ENCODE results near the gene STIP1.
A peak's percentile ranks its signal among the peaks of the same experiment; 100 is the strongest.

Gene STIP1

DNA sequence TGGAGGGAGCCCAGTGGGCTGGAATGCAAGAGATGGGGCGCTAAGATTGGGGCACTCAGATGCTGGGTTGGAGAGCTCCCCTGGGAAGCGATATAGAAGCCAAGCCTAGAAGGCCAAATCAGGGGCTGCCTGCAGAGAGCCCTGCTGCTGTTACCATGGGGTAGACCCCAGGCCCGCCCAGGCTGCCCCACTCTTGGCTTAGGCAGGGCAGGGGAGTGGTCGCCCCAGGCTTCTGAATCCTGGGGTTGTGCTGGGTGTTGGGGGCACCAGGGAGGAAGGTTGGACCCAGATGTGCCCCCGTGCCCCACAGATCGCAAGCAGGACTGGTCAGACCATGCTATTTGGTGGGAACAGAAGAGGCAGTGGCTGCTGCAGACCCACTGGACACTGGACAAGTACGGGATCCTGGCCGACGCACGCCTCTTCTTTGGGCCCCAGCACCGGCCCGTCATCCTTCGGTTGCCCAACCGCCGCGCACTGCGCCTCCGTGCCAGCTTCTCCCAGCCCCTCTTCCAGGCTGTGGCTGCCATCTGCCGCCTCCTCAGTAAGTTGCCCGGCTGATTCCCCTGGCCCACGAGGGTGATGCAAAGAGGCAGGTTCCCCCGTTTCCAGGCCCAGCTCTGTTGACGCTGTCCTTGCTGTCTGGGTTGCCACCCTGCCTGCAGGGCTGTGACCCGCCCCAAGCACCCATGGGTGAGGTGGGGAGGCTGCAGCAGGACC is 24.5 kb downstream of the STIP1 start:
- Mint-ChIP-seq H3K4me1 (ENCODE audit: low read depth in 2 of 2) (peaks cover 35 to 42% of the 10 kb centered on the region in 2 donors), H3K27ac (no peak overlapping the region), H3K4me3 (no peak overlapping the region), H3K27me3 (no peaks in the 10 kb centered on the region), H3K9me3 (no peaks in the 10 kb centered on the region), H3K36me3 (ENCODE audit: insufficient read depth) (peaks cover 67% of the 10 kb centered on the region)
- ATAC-seq (replicated peaks) (no peak), DNase-seq (no peak)

DNA sequence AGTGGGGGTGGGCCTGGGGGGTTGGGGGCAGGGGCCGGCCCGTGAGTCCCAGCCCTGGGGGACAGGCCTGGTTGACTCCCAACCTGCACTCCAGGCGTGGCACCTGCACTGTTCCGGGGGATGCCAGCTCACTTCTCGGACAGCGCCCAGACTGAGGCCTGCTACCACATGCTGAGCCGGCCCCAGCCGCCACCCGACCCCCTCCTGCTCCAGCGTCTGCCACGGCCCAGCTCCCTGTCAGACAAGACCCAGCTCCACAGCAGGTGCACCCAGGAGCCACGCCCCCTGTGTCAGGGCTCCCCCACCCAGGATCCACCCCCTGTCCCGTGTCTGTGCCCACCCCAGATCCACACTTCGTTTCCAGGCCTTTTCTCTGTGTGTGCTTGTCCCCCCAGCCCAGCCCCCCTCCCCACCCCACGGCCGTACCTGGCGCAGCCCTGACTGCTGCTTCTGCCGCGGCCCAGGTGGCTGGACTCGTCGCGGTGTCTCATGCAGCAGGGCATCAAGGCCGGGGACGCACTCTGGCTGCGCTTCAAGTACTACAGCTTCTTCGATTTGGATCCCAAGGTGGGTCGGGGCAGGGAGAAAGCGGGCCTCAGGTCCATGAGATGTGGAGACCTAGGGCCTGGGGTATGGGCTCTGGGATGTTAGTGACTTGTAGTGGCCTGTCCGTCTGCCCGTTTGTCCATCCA is 25.4 kb downstream of the STIP1 start:
- Mint-ChIP-seq H3K27me3 (no peaks in the 10 kb centered on the region), H3K4me3 (no peak overlapping the region), H3K27ac (no peak overlapping the region)

DNA sequence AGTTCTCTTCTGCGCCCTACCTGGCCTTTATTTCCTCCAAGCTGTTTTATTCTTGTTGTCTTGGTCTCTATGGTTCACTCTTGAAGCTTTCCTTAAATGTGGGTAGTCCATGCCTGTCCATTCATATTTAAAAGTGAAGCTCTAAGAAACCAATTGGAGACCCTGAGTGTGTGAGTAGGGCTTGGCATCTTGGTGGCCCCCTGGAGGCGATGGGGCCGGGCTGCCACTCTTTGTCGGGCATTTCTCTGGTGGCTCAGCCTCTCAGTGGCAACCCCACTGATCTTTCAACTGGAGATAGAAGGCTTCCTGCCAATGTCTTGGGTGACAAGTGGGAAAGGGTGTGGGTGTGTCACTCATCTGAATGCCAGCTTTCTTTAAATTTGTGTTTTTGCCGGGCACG is 30.9 kb downstream of the STIP1 start:
- no peak for DNase-seq
- H3K36me3 Mint-ChIP-seq (ENCODE audit: insufficient read depth) = peaks cover 85% of the 10 kb centered on the region

More for the DNA sequence above, 25.4 kb downstream of the STIP1 start:
- ATAC-seq (replicated peaks) (no peak), DNase-seq (no peak)
- Mint-ChIP-seq H3K4me1 (ENCODE audit: low read depth in 2 of 2) (peaks cover 35 to 36% of the 10 kb centered on the region in 2 donors), H3K36me3 (ENCODE audit: insufficient read depth) (peaks cover 74% of the 10 kb centered on the region), H3K9me3 (no peaks in the 10 kb centered on the region)

GRCh38 chr11:64218628-64219353 is 32.8 kb downstream of the STIP1 start:
- DNase-seq = no peak
- peak overlapping the region; percentile 65 to 85 for H3K27ac Mint-ChIP-seq
- H3K36me3 Mint-ChIP-seq (ENCODE audit: insufficient read depth) = peaks cover 89% of the 10 kb centered on the region

More for the DNA sequence above, 30.9 kb downstream of the STIP1 start:
- Mint-ChIP-seq H3K9me3 (no peaks in the 10 kb centered on the region), H3K4me3 (no peak overlapping the region), H3K27ac (peak overlapping the region in 1 of 2 donors; percentile 59), H3K27me3 (no peaks in the 10 kb centered on the region), H3K4me1 (ENCODE audit: low read depth in 2 of 2) (peaks cover 11 to 17% of the 10 kb centered on the region in 2 donors)
- ATAC-seq (replicated peaks) = no peak

DNA sequence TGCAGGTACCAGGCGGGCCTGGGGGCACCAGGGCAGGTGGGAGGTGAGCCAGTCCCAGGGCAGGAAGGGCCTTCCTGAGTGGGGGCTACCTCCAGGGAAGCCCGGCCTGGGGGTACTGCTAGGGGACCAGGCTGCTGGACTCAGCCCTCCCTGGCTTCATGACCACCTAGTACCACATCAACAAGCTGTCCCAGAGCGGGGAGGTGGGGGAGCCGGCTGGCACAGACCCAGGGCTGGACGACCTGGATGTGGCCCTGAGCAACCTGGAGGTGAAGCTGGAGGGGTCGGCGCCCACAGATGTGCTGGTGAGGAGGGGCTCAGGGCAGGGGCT is 33.3 kb downstream of the STIP1 start:
- DNase-seq = no peak
- Mint-ChIP-seq H3K27ac (no peak overlapping the region), H3K27me3 (no peaks in the 10 kb centered on the region), H3K9me3 (no peaks in the 10 kb centered on the region), H3K4me1 (ENCODE audit: low read depth in 2 of 2) (peaks cover 6 to 7% of the 10 kb centered on the region in 2 donors), H3K4me3 (no peak overlapping the region), H3K36me3 (ENCODE audit: insufficient read depth) (peaks cover 88% of the 10 kb centered on the region)
- no peak for ATAC-seq (replicated peaks)

More at GRCh38 chr11:64218628-64219353, 32.8 kb downstream of the STIP1 start:
- no peaks in the 10 kb centered on the region for H3K27me3 Mint-ChIP-seq
- H3K4me3 Mint-ChIP-seq = no peak overlapping the region
- ATAC-seq (replicated peaks) = no peak
- no peaks in the 10 kb centered on the region for H3K9me3 Mint-ChIP-seq
- peaks cover 4 to 7% of the 10 kb centered on the region in 2 donors for H3K4me1 Mint-ChIP-seq (ENCODE audit: low read depth in 2 of 2)

DNA sequence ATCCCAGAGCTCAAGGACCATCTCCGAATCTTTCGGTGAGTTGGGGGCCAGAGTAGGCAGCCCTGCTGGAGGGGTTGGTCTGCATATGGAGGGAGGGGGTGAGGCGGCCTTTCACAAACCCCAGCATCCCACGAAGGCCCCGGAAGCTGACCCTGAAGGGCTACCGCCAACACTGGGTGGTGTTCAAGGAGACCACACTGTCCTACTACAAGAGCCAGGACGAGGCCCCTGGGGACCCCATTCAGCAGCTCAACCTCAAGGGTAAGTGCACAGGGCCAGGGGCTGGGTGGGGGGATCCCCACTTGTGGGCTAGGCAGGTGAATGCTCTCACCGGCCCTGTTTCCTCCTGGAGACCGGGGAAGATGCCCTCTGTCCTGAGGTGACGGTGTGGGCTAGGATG is 33.8 kb downstream of the STIP1 start:
- H3K4me3 Mint-ChIP-seq = no peak overlapping the region
- ATAC-seq (replicated peaks) (no peak), DNase-seq (no peak)
- no peak overlapping the region for H3K27ac Mint-ChIP-seq
- H3K9me3 Mint-ChIP-seq = no peaks in the 10 kb centered on the region
- H3K27me3 Mint-ChIP-seq = no peaks in the 10 kb centered on the region
- H3K36me3 Mint-ChIP-seq (ENCODE audit: insufficient read depth) = peaks cover 85% of the 10 kb centered on the region
- peaks cover 7% of the 10 kb centered on the region in 2 donors for H3K4me1 Mint-ChIP-seq (ENCODE audit: low read depth in 2 of 2)

GRCh38 chr11:64220271-64220670 is 34.3 kb downstream of the STIP1 start:
- H3K4me3 Mint-ChIP-seq = no peak overlapping the region

GRCh38 chr11:64220798-64221197 is 34.8 kb downstream of the STIP1 start:
- Mint-ChIP-seq H3K4me3 (no peak overlapping the region), H3K36me3 (ENCODE audit: insufficient read depth) (peaks cover 74% of the 10 kb centered on the region), H3K27ac (peak overlapping the region in 1 of 2 donors; percentile 35), H3K27me3 (no peaks in the 10 kb centered on the region), H3K4me1 (ENCODE audit: low read depth in 2 of 2) (peaks cover 11 to 12% of the 10 kb centered on the region in 2 donors), H3K9me3 (no peaks in the 10 kb centered on the region)
- DNase-seq (no peak), ATAC-seq (replicated peaks) (no peak)

More at GRCh38 chr11:64220271-64220670, 34.3 kb downstream of the STIP1 start:
- DNase-seq = no peak
- no peak overlapping the region for H3K27ac Mint-ChIP-seq
- H3K27me3 Mint-ChIP-seq = no peaks in the 10 kb centered on the region
- peaks cover 80% of the 10 kb centered on the region for H3K36me3 Mint-ChIP-seq (ENCODE audit: insufficient read depth)
- no peak for ATAC-seq (replicated peaks)
- peaks cover 11 to 12% of the 10 kb centered on the region in 2 donors for H3K4me1 Mint-ChIP-seq (ENCODE audit: low read depth in 2 of 2)
- H3K9me3 Mint-ChIP-seq = no peaks in the 10 kb centered on the region

DNA sequence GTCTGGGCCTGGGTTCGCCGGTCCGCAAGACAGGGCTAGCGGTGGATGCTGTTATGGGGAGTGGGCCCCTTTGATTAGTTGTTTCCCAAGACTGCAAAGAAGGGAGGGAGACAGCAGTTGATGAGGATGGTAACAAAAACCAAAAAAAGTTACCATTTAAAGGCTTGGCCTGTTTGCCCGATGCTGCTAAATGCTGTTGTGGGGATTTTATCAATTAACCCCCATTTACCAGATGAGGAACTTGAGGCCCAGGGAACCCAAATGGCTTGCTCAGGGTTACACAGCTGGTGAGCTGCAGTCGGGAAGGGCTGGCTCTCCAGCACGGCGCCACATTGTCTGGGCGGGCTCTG is 36.7 kb downstream of the STIP1 start:
- ATAC-seq (replicated peaks) (no peak), DNase-seq (no peak)
- peaks cover 20 to 22% of the 10 kb centered on the region in 2 donors for H3K4me1 Mint-ChIP-seq (ENCODE audit: low read depth in 2 of 2)
- H3K4me3 Mint-ChIP-seq = no peak overlapping the region
- H3K9me3 Mint-ChIP-seq = no peaks in the 10 kb centered on the region
- peaks cover 59% of the 10 kb centered on the region for H3K36me3 Mint-ChIP-seq (ENCODE audit: insufficient read depth)
- H3K27ac Mint-ChIP-seq = no peak overlapping the region
- no peaks in the 10 kb centered on the region for H3K27me3 Mint-ChIP-seq

DNA sequence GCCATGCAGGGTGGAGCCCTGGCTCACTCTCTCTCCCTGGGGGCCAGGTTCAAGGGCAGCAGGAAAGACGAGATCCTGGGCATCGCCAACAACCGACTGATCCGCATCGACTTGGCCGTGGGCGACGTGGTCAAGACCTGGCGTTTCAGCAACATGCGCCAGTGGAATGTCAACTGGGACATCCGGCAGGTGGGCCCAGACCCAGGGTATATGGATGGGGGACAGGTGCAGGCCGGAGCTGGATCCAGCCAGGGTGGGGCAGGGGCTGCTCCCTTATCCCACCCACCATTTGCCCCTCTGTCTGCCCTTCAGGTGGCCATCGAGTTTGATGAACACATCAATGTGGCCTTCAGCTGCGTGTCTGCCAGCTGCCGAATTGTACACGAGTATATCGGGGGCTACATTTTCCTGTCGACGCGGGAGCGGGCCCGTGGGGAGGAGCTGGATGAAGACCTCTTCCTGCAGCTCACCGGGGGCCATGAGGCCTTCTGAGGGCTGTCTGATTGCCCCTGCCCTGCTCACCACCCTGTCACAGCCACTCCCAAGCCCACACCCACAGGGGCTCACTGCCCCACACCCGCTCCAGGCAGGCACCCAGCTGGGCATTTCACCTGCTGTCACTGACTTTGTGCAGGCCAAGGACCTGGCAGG is 37.2 kb downstream of the STIP1 start:
- Mint-ChIP-seq H3K4me1 (ENCODE audit: low read depth in 2 of 2) (peaks cover 20 to 22% of the 10 kb centered on the region in 2 donors), H3K27ac (no peak overlapping the region), H3K4me3 (no peak overlapping the region), H3K36me3 (ENCODE audit: insufficient read depth) (peaks cover 54% of the 10 kb centered on the region), H3K27me3 (no peaks in the 10 kb centered on the region), H3K9me3 (no peaks in the 10 kb centered on the region)
- ATAC-seq (replicated peaks) = no peak
- no peak for DNase-seq

GRCh38 chr11:64224151-64224890 is 38.4 kb downstream of the STIP1 start:
- no peaks in the 10 kb centered on the region for H3K9me3 Mint-ChIP-seq
- no peaks in the 10 kb centered on the region for H3K27me3 Mint-ChIP-seq
- no peak for DNase-seq
- peaks cover 14 to 23% of the 10 kb centered on the region in 2 donors for H3K4me1 Mint-ChIP-seq (ENCODE audit: low read depth in 2 of 2)
- H3K27ac Mint-ChIP-seq = no peak overlapping the region
- no peak for ATAC-seq (replicated peaks)
- H3K36me3 Mint-ChIP-seq (ENCODE audit: insufficient read depth) = peaks cover 44% of the 10 kb centered on the region
- H3K4me3 Mint-ChIP-seq = peak overlapping the region; percentile 85 to 87

GRCh38 chr11:64224891-64225607 is 39.1 kb downstream of the STIP1 start:
- H3K27me3 Mint-ChIP-seq = no peaks in the 10 kb centered on the region
- H3K4me3 Mint-ChIP-seq = peak overlapping the region; percentile 85 to 87
- peaks cover 42% of the 10 kb centered on the region for H3K36me3 Mint-ChIP-seq (ENCODE audit: insufficient read depth)
- DNase-seq (no peak), ATAC-seq (replicated peaks) (no peak)
- H3K9me3 Mint-ChIP-seq = no peaks in the 10 kb centered on the region
- peaks cover 21 to 30% of the 10 kb centered on the region in 2 donors for H3K4me1 Mint-ChIP-seq (ENCODE audit: low read depth in 2 of 2)
- H3K27ac Mint-ChIP-seq = peak overlapping the region in 1 of 2 donors; percentile 94

Measured in effector memory CD8-positive, alpha-beta T cell (primary cell).